ENCODE measurements around the gene MRPL14. TPM values are rescaled to one million over a fixed set of nuclear protein-coding genes. Genes with fewer than 3 reads are reported as not detected.
A peak's percentile ranks its signal among the peaks of the same experiment; 100 is the strongest.

MRPL14 gene
- total and polyA plus RNA-seq, 9 of the 15 experiments (the other 6 are each of a cell fraction or from before 2014, with no cell fraction given): 126 to 424 (median 165) TPM

- peak in 1 of 2 experiments; percentile 56; a peak in 1 of 4 replicates for TF ChIP-seq KDM4B (IDR thresholded peaks at IDR 0.05; ENCODE audit: borderline replicate concordance in 2 of 2, low read depth in 1 of 2)
- no peak for TF ChIP-seq CBX5 (IDR thresholded peaks at IDR 0.05; ENCODE audit: borderline replicate concordance, low read depth)
- no peak for TF ChIP-seq WHSC1 (IDR thresholded peaks at IDR 0.05; ENCODE audit: low read length)
- TF ChIP-seq ZBTB17 (CRISPR knock-in tag; IDR thresholded peaks at IDR 0.05): 0 out of 2 replicates have a peak, but pooled peaks have one; percentile 6
- TF ChIP-seq CREB1 (IDR thresholded peaks at IDR 0.05): peak; percentile 34
- TF ChIP-seq CREB1 (CRISPR knock-in tag; IDR thresholded peaks at IDR 0.05): no peak
- TF ChIP-seq GTF3C2 (IDR thresholded peaks at IDR 0.05; ENCODE audit: borderline replicate concordance, extremely low read depth, insufficient read length): no peak
- TF ChIP-seq PRMT5 (CRISPR knock-in tag; IDR thresholded peaks at IDR 0.05): no peak
- no peak for TF ChIP-seq POLR2B (IDR thresholded peaks at IDR 0.05; ENCODE audit: low read depth, partially characterized antibody)
- TF ChIP-seq PCBP2 (IDR thresholded peaks at IDR 0.05; ENCODE audit: low read depth, low read length, poor library complexity, severe bottlenecking): no peak
- TF ChIP-seq SAFB2 (IDR thresholded peaks at IDR 0.05; ENCODE audit: borderline replicate concordance, low read depth, low read length, severe bottlenecking): no peak
- peak; percentile 13 for TF ChIP-seq CTCFL (IDR thresholded peaks at IDR 0.05; ENCODE audit: borderline replicate concordance, insufficient read depth, low read depth, low read length, poor library complexity, severe bottlenecking)
- no peak for TF ChIP-seq CEBPG (CRISPR knock-in tag; IDR thresholded peaks at IDR 0.05)
- TF ChIP-seq CEBPG (tag; conservative IDR thresholded peaks at IDR 0.05 in 1 of 2, IDR thresholded peaks at IDR 0.05 in 1 of 2): no peak
- TF ChIP-seq ZNF408 (CRISPR knock-in tag; IDR thresholded peaks at IDR 0.05; ENCODE audit: low read depth): no peak
- TF ChIP-seq ZNF717 (CRISPR knock-in tag; IDR thresholded peaks at IDR 0.05): no peak
- TF ChIP-seq ZNF197 (CRISPR knock-in tag; IDR thresholded peaks at IDR 0.05; ENCODE audit: low read depth): no peak
- no peak for TF ChIP-seq TEAD2 (tag; IDR thresholded peaks at IDR 0.05)
- TF ChIP-seq KDM2B (CRISPR knock-in tag; IDR thresholded peaks at IDR 0.05): no peak
- peak; percentile 50 to 62; a peak in 2 of 4 replicates for TF ChIP-seq TRIM24 (IDR thresholded peaks at IDR 0.05)
- TF ChIP-seq TEAD1 (CRISPR knock-in tag; IDR thresholded peaks at IDR 0.05): peak in 1 of 2 experiments; percentile 5; a peak in 1 of 4 replicates
Measured at GRCh38 chr6:44133981-44134711, 6.9 kb upstream of the MRPL14 start (continued).

Data from K562 (cell line).